Activated CD4-positive, alpha-beta memory T cell treated with anti-CD3 and anti-CD28 coated beads for 36 hours (primary cell): ENCODE measurements around the gene AMZ1. TPM values are rescaled to one million over a fixed set of nuclear protein-coding genes. Genes with fewer than 3 reads are reported as not detected.
"Not testable (repeated sequence)": the region's sequence is repeated elsewhere in the genome, so short reads cannot be mapped to it uniquely, and the experiment has no call there.

Source experiments
- CTCF ChIA-PET: fragments of 350-600 bp; sonication (Branson Sonifier 250); formaldehyde crosslinking; loops from one replicate; lab custom pipeline; 2021; ENCODE audit warnings: antibody characterized with exemption, inconsistent platforms; lab: Charles Lee
- POLR2A ChIA-PET: fragments of 350-600 bp; sonication (Branson Sonifier 250); formaldehyde crosslinking; loops from one replicate; lab custom pipeline; 2021; ENCODE audit warnings: antibody characterized with exemption; lab: Charles Lee
- DNase-seq: peaks from one replicate; pipeline ENCODE4 v3.0.0-alpha.2; 2020
- H3K27ac Mint-ChIP-seq: one replicate; pipeline ENCODE4 v1.8.0; 2021; ENCODE audit warnings: mixed read lengths
- H3K27me3 Mint-ChIP-seq: one replicate; pipeline ENCODE4 v1.8.0; 2021; ENCODE audit warnings: mixed read lengths
- H3K36me3 Mint-ChIP-seq: one replicate; pipeline ENCODE4 v1.8.0; 2021; ENCODE audit warnings: mixed read lengths
- H3K4me1 Mint-ChIP-seq: one replicate; pipeline ENCODE4 v1.8.0; 2021; ENCODE audit warnings: low read depth, mixed read lengths
- H3K4me3 Mint-ChIP-seq: one replicate; pipeline ENCODE4 v1.8.0; 2021; ENCODE audit warnings: mild to moderate bottlenecking, mixed read lengths
- H3K9me3 Mint-ChIP-seq: one replicate; pipeline ENCODE4 v1.8.0; 2021; ENCODE audit warnings: mixed read lengths
- intact Hi-C: fragments of 100-400 bp; cut with micrococcal nuclease; formaldehyde crosslinking; loops from one replicate; pipeline ENCODE4 v1.15.1; 2023
- total RNA-seq, 2 experiments: library from RNA; stranded (reverse); gene quantifications; one replicate each; pipeline ENCODE4 v1.2.3, GENCODE V29; 2021

Gene AMZ1
- total RNA-seq, 2 experiments from 2014 or later = 0.83 to 0.94 TPM

DNA sequence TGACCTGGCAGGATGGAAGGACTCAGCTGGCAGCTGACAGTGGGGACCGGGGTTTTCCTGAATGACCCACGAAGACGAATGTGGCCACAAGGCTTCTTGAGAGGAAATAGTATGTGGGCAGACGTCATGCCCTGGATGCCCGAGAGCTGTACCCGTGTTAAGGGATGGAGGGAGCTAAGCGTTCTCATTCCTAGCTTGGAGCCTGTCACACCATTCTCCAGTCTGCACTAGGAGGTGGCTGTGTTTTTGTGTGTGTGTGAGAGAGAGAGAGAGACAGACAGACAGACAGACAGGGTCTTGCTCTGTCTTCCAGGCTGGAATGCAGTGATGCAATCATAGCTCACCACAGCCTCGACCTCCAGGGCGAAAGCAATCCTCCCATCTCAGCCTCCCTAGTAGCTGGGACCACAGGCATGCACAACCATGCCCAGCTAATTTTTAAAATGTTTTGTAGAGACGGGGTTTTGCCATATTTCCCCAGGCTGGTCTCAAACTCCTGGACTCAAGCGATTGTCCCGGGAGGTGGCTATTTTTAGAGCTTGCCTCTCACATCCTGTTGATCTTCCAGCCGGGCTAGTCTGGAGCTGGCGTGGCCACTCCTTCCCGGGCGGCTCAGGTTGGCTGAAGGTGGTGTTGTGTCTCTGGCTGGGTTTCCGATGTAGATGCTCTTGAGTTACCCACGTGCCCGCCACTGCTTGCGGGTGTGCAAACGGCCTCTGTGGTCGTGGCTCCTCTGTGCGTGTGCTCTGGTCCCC, 2.1 kb downstream of the AMZ1 start:
- DNase-seq = no peak
- Mint-ChIP-seq H3K4me3 (no peak overlapping the region), H3K36me3 (no peaks in the 10 kb centered on the region), H3K9me3 (no peaks in the 10 kb centered on the region), H3K27me3 (peaks cover 32% of the 10 kb centered on the region), H3K27ac (no peak overlapping the region), H3K4me1 (peaks cover 6% of the 10 kb centered on the region)
- POLR2A ChIA-PET = no interaction called here
- intact Hi-C loops = no loop called here
- CTCF ChIA-PET = interaction anchor here (1.2 to 1.6 kb wide), 3 partner anchors 19 to 239 kb away, joined by 3 to 4 read pairs (median 3); no protein-coding TSS in a partner anchor

DNA sequence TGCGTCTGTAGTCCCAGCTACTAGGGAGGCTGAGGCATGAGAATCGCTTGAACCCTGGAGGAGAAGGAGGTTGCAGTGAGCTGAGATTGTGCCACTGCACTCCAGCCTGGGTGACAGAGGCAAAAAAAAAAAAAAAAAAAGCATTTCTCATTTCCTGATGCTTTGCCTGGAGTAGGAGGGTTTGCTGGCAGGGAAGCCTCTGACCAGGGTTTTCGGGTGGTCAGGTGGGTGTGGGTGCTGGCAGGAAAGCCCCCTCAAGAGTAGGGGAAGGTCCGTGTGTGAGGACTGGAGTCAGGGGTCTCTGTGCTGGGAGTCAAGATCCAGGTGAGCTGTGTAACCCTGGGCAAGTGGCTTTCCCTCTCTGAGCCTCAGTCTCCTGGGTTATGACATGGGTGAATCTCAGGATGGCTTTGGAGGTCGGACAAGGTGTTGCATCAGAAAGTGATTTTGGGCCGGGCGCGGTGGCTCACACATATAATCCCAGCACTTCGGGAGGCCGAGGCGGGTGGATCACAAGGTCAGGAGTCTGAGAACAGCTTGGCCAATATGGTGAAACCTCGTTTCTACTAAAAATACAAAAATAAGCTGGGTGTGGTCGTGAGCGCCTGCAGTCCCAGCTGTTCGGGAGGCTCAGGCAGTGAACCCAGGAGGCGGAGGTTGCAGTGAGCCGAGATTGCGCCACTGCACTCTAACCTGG, 3.2 kb downstream of the AMZ1 start:
- POLR2A ChIA-PET = no interaction called here

GRCh38 chr7:2691932-2692439, 4.0 kb downstream of the AMZ1 start:
- H3K9me3 Mint-ChIP-seq, H3K36me3 Mint-ChIP-seq, H3K4me1 Mint-ChIP-seq, intact Hi-C loops, H3K4me3 Mint-ChIP-seq, POLR2A ChIA-PET, DNase-seq, H3K27ac Mint-ChIP-seq: not testable (repeated sequence)
- CTCF ChIA-PET = interaction anchor here (1.1 to 3.2 kb wide), 2 partner anchors 10 to 18 kb away, joined by 3 to 14 read pairs; no protein-coding TSS in a partner anchor
- H3K27me3 Mint-ChIP-seq = peaks cover 25% of the 10 kb centered on the region

More for the DNA sequence above, 3.2 kb downstream of the AMZ1 start:
- Mint-ChIP-seq H3K36me3 (no peaks in the 10 kb centered on the region), H3K4me1 (peaks cover 6% of the 10 kb centered on the region), H3K9me3 (no peaks in the 10 kb centered on the region), H3K27me3 (peaks cover 28% of the 10 kb centered on the region), H3K27ac (no peak overlapping the region), H3K4me3 (no peak overlapping the region)
- CTCF ChIA-PET = interaction anchor here (1.4 to 1.6 kb wide), 2 partner anchors 21 to 240 kb away, joined by 3 to 4 read pairs; no protein-coding TSS in a partner anchor
- intact Hi-C loops = no loop called here
- no peak for DNase-seq

DNA sequence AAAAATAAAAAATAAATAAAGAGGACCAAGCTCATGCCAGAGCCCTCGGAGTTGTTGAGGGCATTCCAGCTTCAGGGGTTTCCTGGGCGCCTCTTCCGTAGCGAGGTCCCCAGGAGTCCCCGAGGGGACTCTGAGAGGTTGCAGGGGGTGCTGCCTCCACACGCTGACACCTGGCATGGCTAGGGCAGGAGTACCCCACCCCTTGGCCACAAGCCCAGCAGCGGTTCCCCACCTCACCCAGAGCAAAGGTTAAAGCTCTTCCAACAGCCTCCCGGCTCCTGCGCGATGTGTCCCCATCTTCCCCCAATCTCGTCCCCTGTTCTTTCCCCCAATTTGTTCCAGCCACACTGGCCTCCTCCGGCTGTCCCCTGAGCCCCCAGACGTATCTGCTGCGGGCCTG, 4.5 kb downstream of the AMZ1 start:
- CTCF ChIA-PET = interaction anchor here (1.1 to 3.2 kb wide), 3 partner anchors 11 to 22 kb away, joined by 3 to 14 read pairs (median 6); no protein-coding TSS in a partner anchor

GRCh38 chr7:2693420-2694121, 5.6 kb downstream of the AMZ1 start:
- POLR2A ChIA-PET, H3K36me3 Mint-ChIP-seq, H3K27ac Mint-ChIP-seq, H3K4me3 Mint-ChIP-seq, DNase-seq, H3K9me3 Mint-ChIP-seq, H3K4me1 Mint-ChIP-seq, intact Hi-C loops: not testable (repeated sequence)
- peaks cover 19% of the 10 kb centered on the region for H3K27me3 Mint-ChIP-seq
- CTCF ChIA-PET = interaction anchor here (1.5 to 3.2 kb wide), 2 partner anchors 16 to 23 kb away, joined by 6 to 14 read pairs; no protein-coding TSS in a partner anchor

More for the DNA sequence above, 4.5 kb downstream of the AMZ1 start:
- peaks cover 6% of the 10 kb centered on the region for H3K4me1 Mint-ChIP-seq
- POLR2A ChIA-PET = no interaction called here
- H3K9me3 Mint-ChIP-seq = no peaks in the 10 kb centered on the region
- H3K27ac Mint-ChIP-seq = no peak overlapping the region
- intact Hi-C loops = no loop called here
- no peaks in the 10 kb centered on the region for H3K36me3 Mint-ChIP-seq
- no peak overlapping the region for H3K4me3 Mint-ChIP-seq
- no peak for DNase-seq
- peaks cover 20% of the 10 kb centered on the region for H3K27me3 Mint-ChIP-seq

DNA sequence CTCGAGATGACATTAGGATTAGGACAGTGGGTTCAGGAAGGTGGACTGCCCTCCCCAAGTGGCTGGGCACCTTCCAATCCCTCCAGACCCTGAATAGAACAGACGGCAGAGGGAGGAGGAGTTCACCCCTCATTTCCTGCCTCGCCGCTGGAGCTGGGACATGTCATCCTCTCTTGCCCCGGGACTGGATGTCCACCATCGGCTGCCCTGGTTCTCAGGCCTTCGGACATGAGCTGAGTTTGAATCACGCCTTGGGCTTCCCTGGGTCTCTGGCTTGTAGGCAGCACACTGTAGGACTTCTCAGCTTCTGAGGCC, 6.1 kb downstream of the AMZ1 start:
- H3K4me1 Mint-ChIP-seq, H3K27ac Mint-ChIP-seq, H3K36me3 Mint-ChIP-seq, POLR2A ChIA-PET, H3K9me3 Mint-ChIP-seq, H3K4me3 Mint-ChIP-seq, intact Hi-C loops, DNase-seq: not testable (repeated sequence)
- peaks cover 14% of the 10 kb centered on the region for H3K27me3 Mint-ChIP-seq
- CTCF ChIA-PET = interaction anchor here (1.5 to 3.2 kb wide), 2 partner anchors 16 to 23 kb away, joined by 6 to 14 read pairs; no protein-coding TSS in a partner anchor

GRCh38 chr7:2698581-2699288, 10.7 kb downstream of the AMZ1 start:
- peak overlapping the region; percentile 40 for H3K27ac Mint-ChIP-seq
- no peaks in the 10 kb centered on the region for H3K36me3 Mint-ChIP-seq
- ChIA-PET POLR2A (interaction anchor here (0.6 to 1.4 kb wide), 4 partner anchors 11 to 168 kb away, joined by 3 to 11 read pairs (median 3); no protein-coding TSS in a partner anchor), CTCF (interaction anchor here (0.6 to 4.3 kb wide), 7 partner anchors 11 to 1179 kb away, joined by 3 to 42 read pairs (median 4); no protein-coding TSS in a partner anchor)
- peaks cover 18% of the 10 kb centered on the region for H3K4me1 Mint-ChIP-seq
- no peaks in the 10 kb centered on the region for H3K9me3 Mint-ChIP-seq
- peak overlapping the region; percentile 30 for H3K4me3 Mint-ChIP-seq
- H3K27me3 Mint-ChIP-seq = no peaks in the 10 kb centered on the region
- intact Hi-C loops = loop anchor here (5.0 kb wide), 1 partner anchor 66 kb away; the partner anchor contains the start of gene TTYH3
- DNase-seq = peak; percentile 79

DNA sequence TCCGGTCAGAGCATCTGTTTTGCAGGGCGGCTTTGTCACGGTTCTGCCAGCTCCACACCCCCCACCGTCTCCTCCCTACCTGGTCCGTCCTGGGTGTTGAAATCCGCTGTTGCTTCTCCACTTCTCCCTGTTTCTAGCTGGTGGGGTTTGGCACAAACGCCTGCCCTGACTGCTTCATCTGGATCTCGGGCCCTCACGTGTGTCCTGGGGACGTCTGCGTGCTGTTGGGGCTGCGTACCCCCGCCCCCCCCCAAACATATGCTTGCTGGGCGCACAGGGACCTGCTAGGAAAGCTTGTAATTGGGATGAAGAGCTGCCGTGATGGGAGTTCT, 11.3 kb downstream of the AMZ1 start:
- DNase-seq = no peak
- intact Hi-C loops = loop anchor here (5.0 kb wide), 1 partner anchor 67 kb away; the partner anchor contains the start of gene TTYH3
- POLR2A ChIA-PET = interaction anchor here (0.6 to 1.4 kb wide), 5 partner anchors 11 to 169 kb away, joined by 3 to 11 read pairs (median 3); no protein-coding TSS in a partner anchor
- Mint-ChIP-seq H3K9me3 (no peaks in the 10 kb centered on the region), H3K27me3 (no peaks in the 10 kb centered on the region), H3K27ac (peak overlapping the region; percentile 40), H3K4me3 (peak overlapping the region; percentile 30), H3K36me3 (no peaks in the 10 kb centered on the region), H3K4me1 (peaks cover 18% of the 10 kb centered on the region)
- CTCF ChIA-PET = interaction anchor here (0.6 to 4.3 kb wide), 7 partner anchors 11 to 1180 kb away, joined by 3 to 42 read pairs (median 4); no protein-coding TSS in a partner anchor

GRCh38 chr7:2700141-2700850, 12.3 kb downstream of the AMZ1 start:
- H3K36me3 Mint-ChIP-seq = no peaks in the 10 kb centered on the region
- intact Hi-C loops = no loop called here
- CTCF ChIA-PET = interaction anchor here (1.8 to 4.3 kb wide), 3 partner anchors 10 to 29 kb away, joined by 8 to 42 read pairs (median 10); no protein-coding TSS in a partner anchor
- POLR2A ChIA-PET = no interaction called here
- peaks cover 18% of the 10 kb centered on the region for H3K4me1 Mint-ChIP-seq
- H3K4me3 Mint-ChIP-seq = no peak overlapping the region
- H3K27me3 Mint-ChIP-seq = no peaks in the 10 kb centered on the region
- DNase-seq = no peak
- no peak overlapping the region for H3K27ac Mint-ChIP-seq
- no peaks in the 10 kb centered on the region for H3K9me3 Mint-ChIP-seq

DNA sequence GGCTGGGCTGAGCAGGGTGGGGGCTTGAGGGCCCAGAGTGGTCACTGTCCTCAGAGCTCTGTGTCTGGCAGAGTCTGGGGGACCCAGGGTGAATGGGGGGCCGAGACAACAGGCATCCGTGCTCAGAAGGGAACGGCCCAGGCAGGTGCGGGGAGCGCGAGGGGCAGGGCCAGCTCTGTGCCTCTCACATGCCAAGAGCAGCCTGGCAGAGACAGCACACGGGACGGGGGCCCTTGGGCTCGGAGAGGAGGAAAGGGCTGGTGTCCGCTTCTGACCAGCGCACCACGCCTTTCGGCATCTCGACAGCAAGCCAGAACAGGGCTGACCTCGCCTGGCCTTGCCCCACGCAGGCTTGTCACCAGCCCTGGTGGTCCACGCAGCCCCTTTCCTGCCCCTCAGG, 13.4 kb downstream of the AMZ1 start:
- no peak overlapping the region for H3K27ac Mint-ChIP-seq
- DNase-seq = no peak
- H3K36me3 Mint-ChIP-seq = no peaks in the 10 kb centered on the region
- no peak overlapping the region for H3K4me3 Mint-ChIP-seq
- POLR2A ChIA-PET = no interaction called here
- H3K9me3 Mint-ChIP-seq = no peaks in the 10 kb centered on the region
- H3K4me1 Mint-ChIP-seq = peaks cover 18% of the 10 kb centered on the region
- CTCF ChIA-PET = interaction anchor here (1.0 to 4.3 kb wide), 3 partner anchors 8 to 30 kb away, joined by 3 to 42 read pairs (median 6); no protein-coding TSS in a partner anchor
- H3K27me3 Mint-ChIP-seq = no peaks in the 10 kb centered on the region
- intact Hi-C loops = no loop called here
